GM19099 (cell line): ENCODE measurements around the gene PPP1R13B.
A peak's percentile ranks its signal among the peaks of the same experiment; 100 is the strongest.

Experiments
- POLR2A ChIP-seq: IDR thresholded peaks from 3 replicates; pipeline ENCODE4 v1.6.1; 2011; ENCODE audit warnings: low read depth; ENCODE audit not compliant: insufficient read length; ENCODE audit errors: extremely low read depth

PPP1R13B gene, protein sequence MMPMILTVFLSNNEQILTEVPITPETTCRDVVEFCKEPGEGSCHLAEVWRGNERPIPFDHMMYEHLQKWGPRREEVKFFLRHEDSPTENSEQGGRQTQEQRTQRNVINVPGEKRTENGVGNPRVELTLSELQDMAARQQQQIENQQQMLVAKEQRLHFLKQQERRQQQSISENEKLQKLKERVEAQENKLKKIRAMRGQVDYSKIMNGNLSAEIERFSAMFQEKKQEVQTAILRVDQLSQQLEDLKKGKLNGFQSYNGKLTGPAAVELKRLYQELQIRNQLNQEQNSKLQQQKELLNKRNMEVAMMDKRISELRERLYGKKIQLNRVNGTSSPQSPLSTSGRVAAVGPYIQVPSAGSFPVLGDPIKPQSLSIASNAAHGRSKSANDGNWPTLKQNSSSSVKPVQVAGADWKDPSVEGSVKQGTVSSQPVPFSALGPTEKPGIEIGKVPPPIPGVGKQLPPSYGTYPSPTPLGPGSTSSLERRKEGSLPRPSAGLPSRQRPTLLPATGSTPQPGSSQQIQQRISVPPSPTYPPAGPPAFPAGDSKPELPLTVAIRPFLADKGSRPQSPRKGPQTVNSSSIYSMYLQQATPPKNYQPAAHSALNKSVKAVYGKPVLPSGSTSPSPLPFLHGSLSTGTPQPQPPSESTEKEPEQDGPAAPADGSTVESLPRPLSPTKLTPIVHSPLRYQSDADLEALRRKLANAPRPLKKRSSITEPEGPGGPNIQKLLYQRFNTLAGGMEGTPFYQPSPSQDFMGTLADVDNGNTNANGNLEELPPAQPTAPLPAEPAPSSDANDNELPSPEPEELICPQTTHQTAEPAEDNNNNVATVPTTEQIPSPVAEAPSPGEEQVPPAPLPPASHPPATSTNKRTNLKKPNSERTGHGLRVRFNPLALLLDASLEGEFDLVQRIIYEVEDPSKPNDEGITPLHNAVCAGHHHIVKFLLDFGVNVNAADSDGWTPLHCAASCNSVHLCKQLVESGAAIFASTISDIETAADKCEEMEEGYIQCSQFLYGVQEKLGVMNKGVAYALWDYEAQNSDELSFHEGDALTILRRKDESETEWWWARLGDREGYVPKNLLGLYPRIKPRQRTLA

DNA sequence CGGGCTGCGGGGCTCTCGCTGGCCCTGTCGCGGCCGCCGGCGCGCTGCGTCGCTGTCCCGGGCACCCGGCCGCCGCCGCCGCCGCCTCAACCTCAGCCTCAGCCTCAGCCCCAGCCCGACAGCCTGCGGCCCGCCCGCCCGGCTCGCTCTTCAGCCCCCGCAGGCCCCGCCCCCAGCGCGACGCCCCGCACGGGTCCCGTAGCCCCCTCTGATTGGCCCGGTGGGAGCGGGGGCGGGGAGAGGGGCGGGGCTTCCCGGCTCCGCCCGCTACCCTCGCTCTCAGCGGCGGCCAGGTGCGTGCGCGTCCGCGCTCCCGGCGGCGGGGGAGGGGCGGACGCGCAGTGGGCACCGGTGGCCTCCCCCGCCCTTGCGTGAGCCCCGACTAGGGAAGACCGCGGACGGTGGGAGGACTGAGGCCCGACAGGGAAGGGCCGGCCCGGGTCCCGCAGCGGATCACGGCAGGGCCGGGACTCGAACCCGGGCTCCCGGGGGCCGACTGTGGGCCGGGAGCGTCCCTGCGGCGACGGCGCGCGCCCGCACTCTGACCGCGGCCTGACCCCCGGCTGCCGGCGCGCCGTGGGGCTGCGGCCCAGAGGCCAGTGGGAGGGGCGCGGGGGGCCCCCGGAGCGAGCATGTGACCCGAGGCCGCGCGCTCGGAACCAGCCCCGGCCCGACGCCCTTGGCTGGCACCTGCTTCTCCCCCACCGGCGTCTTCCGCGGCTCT, at the start of gene PPP1R13B:
Gene PPP1R13B, minus strand, starts transcription at position 125 of the 724 bp plus-strand sequence. CDS start 268 bp downstream, outside the sequence.
- peak; percentile 72 for TF ChIP-seq POLR2A

DNA sequence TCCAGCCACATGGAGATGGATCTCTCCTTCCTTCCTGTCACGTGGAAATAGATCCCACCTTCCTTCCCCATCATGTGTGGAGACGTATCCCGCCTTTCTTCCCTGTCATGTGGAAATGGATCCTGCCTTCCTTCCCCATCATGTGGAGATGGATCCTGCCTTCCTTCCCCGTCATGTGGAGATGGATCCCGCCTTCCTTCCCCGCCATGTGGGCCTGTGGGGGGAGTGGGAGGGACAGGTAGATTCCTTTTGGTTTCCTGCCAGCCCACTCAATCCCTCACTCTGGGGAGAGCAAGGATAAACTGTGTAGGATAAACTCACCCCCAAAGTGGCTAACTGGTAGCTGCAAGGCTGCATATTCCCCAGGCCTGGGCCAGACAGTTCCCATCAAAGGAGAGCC, 49.2 kb upstream of the PPP1R13B start:
- TF ChIP-seq POLR2A: no peak

DNA sequence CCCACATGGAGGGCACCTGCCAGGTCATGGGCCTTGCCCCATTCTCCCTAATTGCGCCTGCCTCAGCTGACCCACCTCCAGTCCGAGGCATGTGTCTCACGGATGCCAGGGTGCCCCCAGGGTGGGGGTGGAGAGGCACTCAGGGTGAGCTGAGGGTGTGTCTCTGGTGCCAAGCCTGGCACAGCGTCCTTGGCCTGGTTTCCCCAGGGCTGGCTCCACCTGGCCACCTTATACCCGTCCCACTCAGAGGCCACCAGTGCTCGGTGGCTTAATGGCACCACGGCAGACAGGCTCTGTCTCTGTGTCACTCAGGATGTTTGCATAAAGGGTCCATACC, 47.3 kb upstream of the PPP1R13B start:
- TF ChIP-seq POLR2A: no peak

DNA sequence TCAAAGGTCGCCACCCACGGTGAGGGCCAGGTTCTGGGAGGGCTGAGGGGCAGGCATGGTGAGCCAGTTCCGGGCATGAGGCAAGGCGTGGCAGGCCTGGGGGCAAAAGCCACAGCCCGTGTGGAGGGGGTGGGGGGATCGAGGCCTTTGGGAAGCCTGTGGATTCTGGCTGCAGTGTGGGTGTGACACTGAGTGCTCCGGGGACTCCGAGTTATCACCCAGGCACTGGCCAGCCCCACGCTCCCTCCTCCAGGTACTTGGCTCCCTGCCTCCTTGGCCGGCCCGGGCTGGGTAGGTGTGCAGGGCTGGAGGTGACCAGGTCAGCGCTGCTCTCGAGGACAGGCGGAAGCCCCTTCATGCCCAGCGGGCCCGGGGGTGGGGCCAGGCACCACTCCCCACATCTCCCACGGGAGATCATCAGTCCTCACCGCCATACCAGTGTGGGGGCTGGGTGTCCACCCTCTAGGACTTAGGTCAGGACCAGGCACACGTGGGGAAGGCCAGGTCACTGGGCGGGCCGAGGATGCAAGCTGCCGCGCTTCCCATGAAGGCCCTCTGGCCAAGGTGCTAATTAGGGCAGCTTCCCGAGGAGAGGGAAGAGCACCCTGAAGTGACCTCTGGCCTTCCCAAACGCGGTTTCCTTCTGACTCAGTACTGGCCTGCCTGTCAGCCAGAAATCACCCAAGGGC, 46.8 kb upstream of the PPP1R13B start:
- TF ChIP-seq POLR2A: no peak

DNA sequence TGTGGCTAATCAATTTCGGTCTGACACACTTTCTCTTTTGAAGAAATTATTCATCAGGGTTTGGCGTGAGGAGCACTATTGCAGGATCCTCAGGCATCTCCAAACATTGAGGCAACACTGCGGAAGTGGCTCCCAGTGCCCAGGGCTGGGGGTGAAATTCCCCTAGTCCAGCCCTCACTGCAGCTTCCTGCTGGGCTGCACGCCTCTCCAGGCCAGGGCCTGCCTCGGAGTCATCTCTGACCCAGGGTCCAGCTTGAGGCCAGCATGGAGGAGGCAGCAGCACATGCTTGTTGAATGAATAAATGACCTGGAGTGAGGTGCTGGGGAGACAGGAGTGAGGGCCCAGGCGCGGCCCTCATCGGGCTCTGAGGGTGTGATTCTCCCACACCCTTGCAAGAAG, 44.9 kb upstream of the PPP1R13B start:
- no peak for TF ChIP-seq POLR2A

DNA sequence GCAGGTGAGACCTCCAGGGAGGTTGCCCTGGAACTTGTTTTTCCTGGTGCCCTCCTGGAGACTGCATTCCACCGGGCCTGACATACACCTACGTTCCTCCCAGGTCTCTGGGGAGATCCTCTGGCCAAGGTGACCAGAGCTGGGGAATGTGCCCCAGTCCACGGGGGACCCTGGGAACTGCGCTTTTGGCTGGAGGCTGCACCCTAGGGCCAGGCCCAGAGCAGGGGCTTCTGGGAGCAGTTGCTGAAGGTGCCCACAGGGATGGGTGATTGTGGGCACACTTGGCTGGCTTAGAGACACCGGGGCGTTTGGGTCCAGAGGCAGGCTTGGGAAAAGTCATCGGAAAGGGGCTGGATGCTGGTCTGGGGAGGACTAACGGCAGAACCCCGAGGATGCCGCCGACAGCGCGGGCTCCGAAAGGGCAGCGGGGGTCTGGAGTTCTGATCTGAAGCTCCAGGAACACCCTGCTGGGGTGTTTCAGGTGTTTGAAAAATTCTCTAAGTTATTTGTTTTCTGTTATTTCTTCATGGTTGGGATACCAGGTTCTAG, 44.4 kb upstream of the PPP1R13B start:
- no peak for TF ChIP-seq POLR2A

DNA sequence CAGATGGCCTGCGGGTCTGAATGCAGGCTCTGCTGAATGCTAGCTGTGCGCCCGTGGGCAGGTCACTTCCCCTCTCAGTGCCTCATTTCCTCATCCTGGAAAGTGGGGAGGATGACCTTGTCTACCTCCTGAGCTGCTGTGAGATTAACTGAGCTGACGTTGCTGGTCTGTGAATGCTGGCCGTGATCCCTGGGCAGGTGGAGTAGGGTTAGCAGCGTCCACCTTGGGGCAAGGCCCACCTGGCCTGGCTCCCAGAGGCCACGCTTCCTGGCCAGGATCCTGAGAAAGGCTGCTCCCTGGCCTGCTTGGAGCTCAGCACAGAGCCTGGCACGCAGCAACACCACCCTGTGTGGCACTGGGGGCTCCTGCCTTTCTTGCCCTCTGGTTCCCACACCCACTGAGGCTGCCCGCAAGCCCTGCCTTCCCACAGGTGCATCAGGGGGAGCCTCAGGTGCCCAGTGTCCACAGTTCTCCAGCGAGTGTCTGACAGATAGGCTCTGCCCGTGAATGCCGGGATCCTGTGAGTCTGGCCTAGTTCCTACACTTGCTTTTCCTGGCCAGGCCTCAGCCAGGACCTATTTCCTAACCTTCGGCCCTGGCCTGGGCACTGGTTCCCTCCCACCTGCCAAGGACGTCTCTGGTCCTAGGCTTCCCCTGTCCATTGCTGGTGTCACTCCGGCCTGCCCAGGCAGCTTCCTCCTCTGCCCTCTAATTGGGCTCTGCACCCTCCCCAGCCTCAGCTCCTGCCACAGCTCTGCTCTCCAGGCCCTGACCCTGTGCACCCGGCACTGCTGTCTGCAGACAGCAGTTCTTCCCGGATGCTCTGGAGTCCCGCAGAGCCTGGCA, 43.7 kb upstream of the PPP1R13B start:
- TF ChIP-seq POLR2A: no peak

DNA sequence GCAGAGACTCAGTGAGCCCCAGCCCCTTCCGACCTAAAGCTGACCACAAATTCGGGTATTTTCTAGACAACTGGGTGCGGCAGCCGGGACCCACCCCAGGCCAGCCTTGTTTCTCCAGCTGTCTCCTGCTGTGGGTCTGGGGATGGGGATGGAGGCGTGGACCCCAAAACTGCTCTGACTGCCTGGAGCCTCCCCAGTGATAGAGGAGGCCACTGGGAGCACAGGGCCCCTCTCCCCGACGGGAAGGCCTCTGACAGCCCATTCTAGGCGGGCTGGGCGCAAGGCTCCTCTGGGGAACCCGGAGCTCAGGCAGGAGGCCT, 42.6 kb upstream of the PPP1R13B start:
- TF ChIP-seq POLR2A: no peak

DNA sequence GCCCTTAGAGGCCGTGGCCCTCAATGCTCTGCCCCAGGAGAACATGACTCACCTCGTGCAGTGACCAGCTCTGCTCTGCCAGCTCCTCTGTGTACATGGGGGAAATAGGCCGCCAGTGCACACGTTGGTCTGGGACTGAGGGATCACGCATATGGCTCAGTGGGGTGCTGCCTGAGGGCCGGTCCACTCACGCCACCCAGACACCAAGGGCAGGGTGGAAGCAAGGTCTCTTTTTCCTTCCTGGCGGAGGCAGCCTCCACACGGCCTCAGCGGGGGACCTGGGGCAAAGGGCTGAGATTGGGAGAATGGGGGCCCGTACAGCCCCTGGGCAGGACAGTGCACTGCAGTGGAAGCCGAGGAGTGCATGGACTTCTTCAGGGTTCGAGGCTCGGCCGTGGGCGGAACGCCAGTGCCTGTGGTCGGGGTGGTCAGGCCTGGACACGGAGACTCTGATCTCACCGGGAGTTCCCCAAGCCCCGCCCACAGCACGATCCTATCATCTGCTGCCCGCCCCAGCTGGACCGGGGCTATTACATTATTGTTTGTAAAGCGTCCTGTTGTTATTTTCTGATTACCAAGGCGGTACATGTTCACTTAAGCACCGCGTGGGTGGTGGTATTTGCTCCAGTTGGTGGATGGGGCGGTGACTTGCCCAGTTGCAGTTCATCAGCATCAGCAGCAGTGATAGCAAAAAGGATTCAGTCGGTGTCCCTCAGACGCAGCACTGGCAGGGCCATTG, 42.1 kb upstream of the PPP1R13B start:
- TF ChIP-seq POLR2A: no peak

DNA sequence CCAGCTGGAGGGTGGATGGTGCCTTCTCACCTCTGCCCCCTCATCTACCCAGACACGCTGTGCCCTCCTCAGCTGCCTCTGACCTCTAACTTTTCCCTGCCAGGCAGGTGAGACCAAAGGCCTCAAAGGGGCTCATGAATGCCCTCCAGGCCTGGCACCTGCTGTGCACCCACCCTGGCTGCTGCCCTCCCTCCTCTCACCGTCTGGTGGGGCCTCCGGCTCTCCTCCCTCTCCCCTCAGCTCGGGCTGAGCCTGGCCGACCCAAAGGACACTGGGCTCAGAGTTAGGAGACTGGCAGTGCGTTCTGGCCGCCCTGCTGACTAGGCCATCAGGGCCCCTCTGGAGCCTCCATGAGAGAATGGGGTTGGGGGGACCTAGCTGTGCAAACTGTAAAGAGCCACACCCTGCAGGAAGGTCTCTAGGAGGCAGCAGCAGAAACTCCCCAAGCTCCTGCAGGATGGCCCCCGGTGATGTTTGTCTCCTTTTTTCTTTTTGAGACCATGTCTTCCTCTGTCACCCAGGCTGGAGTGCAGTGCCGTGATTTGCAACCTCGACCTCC, 40.3 kb upstream of the PPP1R13B start:
- no peak for TF ChIP-seq POLR2A

DNA sequence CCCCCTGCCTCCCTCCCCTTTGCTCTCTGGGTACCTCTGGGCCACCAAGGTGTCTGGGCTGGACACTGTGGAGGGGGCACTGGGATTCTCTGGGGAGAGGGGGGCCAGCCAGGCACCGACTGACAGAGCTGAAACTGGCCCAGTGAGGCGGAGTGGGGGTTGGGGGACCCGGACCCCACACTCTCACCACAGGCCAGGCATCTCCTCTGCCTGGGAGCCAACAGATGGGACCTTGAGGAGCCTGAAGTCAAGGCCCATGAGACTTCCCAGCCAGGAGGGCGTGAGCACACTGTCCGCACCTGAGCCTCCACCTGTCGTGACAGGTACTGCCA, 39.8 kb upstream of the PPP1R13B start:
- TF ChIP-seq POLR2A: no peak

DNA sequence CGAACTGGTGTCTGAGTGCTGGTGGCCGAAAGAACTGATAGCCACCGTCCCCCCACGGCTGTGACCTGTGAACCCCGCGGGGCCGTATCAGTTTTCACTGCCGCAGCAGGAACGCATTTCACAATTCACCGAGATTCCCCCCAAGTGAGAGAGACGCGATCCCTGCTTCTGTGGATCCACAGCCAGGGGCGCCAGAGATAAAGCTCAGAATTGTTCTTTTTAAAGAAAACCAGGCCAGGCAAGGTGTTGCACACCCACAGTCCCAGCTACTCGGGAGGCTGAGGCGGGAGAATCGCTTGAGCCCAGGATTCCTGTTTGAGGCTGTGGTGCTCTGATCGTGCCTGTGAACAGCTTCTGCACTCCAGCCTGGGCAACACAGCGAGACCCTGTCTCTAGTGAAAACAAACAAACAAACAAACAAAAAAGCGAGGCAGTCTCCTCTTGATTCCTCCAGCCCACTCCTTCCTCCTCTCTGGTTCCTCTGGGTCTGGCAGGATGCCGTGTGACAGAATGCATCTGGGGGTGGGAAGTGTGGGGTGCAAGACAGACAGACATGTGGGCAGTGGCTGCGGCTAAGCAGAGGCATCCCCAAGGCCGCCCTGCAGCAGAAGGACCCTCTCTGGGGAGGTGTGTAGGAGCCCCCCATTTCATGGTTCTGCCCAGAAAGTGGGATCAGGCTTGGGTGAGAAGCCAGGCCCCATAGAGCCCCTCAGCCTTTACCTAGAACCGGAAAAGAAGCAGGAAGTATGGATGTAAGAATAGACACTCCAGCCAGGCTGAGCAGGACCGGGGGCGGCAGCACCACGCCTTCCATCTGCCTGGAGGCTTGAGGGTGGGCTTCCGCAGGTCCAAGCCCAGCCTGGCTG, 39.2 kb upstream of the PPP1R13B start:
- TF ChIP-seq POLR2A: no peak
